Natural killer cell (primary cell): ENCODE data around the gene COX19. TPM values are rescaled to one million over a fixed set of nuclear protein-coding genes. Genes with fewer than 3 reads are reported as not detected.

Experiments
- ATAC-seq, 3 donors: fragments of 150-1000 bp in 2 of 3; fragments of 200-7000 bp in 1 of 3; cut with Tn5 transposase; 1 replicate in 1 of 3; 2 replicates in 2 of 3; pipeline ENCODE4 v1.10.0; 2021; ENCODE audit warnings: mild to moderate bottlenecking in 2 of 3, moderate library complexity in 2 of 3
- DNase-seq, 2 donors: peaks; one replicate each; pipeline versions ENCODE4 v3.0.0 to v3.0.0-alpha.2; 2013 to 2021; ENCODE audit warnings: mixed read lengths in 1 of 2
- H3K27ac ChIP-seq: one replicate; pipeline ENCODE4 v1.5.1; 2013; ENCODE audit warnings: mild to moderate bottlenecking, low read length
- H3K27me3 ChIP-seq: one replicate; pipeline ENCODE4 v1.6.1; 2013; ENCODE audit warnings: low read length; ENCODE audit not compliant: control insufficient read depth, insufficient read depth
- H3K36me3 ChIP-seq: one replicate; pipeline ENCODE4 v1.6.1; 2013; ENCODE audit warnings: low read length; ENCODE audit not compliant: control insufficient read depth, insufficient read depth
- H3K4me1 ChIP-seq: one replicate; pipeline ENCODE4 v1.6.1; 2013; ENCODE audit warnings: low read length; ENCODE audit not compliant: control insufficient read depth, insufficient read depth
- H3K4me3 ChIP-seq: one replicate; pipeline ENCODE4 v1.5.1; 2013; ENCODE audit warnings: low read length
- H3K9me3 ChIP-seq: one replicate; pipeline ENCODE4 v1.6.1; 2013; ENCODE audit warnings: low read length; ENCODE audit not compliant: control insufficient read depth, insufficient read depth
- H3K27ac Mint-ChIP-seq, 2 donors: one replicate each; pipeline ENCODE4 v1.8.0; 2022; ENCODE audit warnings: mild to moderate bottlenecking in 2 of 2, mixed read lengths in 2 of 2, moderate library complexity in 1 of 2
- H3K27me3 Mint-ChIP-seq, 2 donors: one replicate each; pipeline ENCODE4 v1.8.0; 2022; ENCODE audit warnings: low read depth in 2 of 2, mixed read lengths in 2 of 2
- H3K36me3 Mint-ChIP-seq: one replicate; pipeline ENCODE4 v1.8.0; 2022; ENCODE audit warnings: mixed read lengths
- H3K4me1 Mint-ChIP-seq, 2 donors: one replicate each; pipeline ENCODE4 v1.8.0; 2022; ENCODE audit warnings: mixed read lengths in 2 of 2
- H3K4me3 Mint-ChIP-seq: one replicate; pipeline ENCODE4 v1.8.0; 2022; ENCODE audit warnings: mild to moderate bottlenecking, moderate library complexity, mixed read lengths
- H3K9me3 Mint-ChIP-seq, 2 donors: one replicate each; pipeline ENCODE4 v1.8.0; 2022; ENCODE audit warnings: mixed read lengths in 2 of 2
- WGBS: methylation state at CpG from one replicate; pipeline ENCODE4 v1.1.7; 2013; ENCODE audit warnings: missing lambda C conversion rate; ENCODE audit not compliant: insufficient coverage; 5-methylcytosine and 5-hydroxymethylcytosine counted together
- intact Hi-C: fragments of 100-400 bp; cut with micrococcal nuclease; formaldehyde crosslinking; loops from one replicate; pipeline ENCODE4 v1.14.2; 2022
- total RNA-seq, 4 donors: library from RNA; stranded (reverse); fragments of 120-200 nt in 1 of 4; gene quantifications; one replicate each; pipeline versions ENCODE4 v1.2.3 to v1.2.4, GENCODE V29; 2013 to 2022
- TF ChIP-seq, protein P1 (sequence below): fragments of 200-600 bp; IDR thresholded peaks from one replicate; pipeline ENCODE4 v1.8.0; 2022; ENCODE audit warnings: antibody characterized with exemption

COX19 gene
- total RNA-seq, 3 donors from 2014 or later (not counting 1 experiment from before 2014, with no cell fraction given) = 33.6 to 38.3 (median 33.6) TPM

DNA sequence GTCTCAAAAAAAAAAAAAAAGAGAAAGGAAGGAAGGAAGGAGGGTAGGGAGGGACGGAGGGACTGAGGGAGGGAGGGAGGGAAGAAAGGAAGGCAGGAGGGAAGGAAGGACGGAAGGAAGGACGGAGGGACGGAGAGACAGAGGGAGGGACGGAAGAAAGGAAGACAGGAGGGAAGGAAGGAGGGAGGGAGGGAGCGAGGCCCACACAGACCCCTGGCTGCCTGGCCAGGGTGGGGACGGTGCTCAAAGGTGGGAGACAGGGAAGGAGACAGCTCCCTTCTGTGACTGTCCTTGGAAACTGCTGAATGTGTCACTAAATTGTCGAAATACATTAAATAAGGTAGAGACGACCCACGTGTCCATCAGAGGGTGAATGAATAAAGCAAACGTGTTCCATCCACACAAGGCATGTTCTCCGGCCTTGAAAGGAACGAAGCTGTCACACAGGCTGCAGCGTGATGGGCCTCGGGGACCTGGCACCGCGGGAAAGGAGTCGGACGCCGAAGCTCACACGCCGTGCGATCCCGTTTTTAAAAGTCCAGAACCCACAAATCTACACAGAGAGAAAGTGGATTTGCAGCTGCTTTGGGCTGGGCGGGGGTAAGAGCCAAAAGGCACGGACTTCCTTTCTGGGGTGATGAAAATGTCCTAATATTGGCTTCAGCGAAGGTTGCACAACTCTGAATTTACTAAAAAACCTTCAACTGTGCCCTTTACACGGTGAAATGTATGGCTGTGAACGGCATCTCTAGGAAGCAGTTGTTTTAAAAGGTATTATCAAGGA, 44.2 kb downstream of the COX19 start:
- Histone ChIP-seq H3K36me3 (peaks cover 6% of the 10 kb centered on the region), H3K4me3 (no peak overlapping the region), H3K27ac (peak overlapping the region; percentile 1), H3K9me3 (no peaks in the 10 kb centered on the region), H3K4me1 (peaks cover 73% of the 10 kb centered on the region), H3K27me3 (no peaks in the 10 kb centered on the region)
- WGBS = 88% methylated on average over 29 of the region's 29 CpGs
- Mint-ChIP-seq H3K36me3 (no peaks in the 10 kb centered on the region), H3K4me3 (peak overlapping the region; percentile 21), H3K9me3 (no peaks in the 10 kb centered on the region), H3K4me1 (peaks cover 29 to 44% of the 10 kb centered on the region in 2 donors), H3K27me3 (no peaks in the 10 kb centered on the region), H3K27ac (peak overlapping the region; percentile 33 to 87)
- ATAC-seq (no peak), DNase-seq (peak in 1 of 2 donors; percentile 10)
- intact Hi-C loops = no loop called here
- TF ChIP-seq, protein P1, sequence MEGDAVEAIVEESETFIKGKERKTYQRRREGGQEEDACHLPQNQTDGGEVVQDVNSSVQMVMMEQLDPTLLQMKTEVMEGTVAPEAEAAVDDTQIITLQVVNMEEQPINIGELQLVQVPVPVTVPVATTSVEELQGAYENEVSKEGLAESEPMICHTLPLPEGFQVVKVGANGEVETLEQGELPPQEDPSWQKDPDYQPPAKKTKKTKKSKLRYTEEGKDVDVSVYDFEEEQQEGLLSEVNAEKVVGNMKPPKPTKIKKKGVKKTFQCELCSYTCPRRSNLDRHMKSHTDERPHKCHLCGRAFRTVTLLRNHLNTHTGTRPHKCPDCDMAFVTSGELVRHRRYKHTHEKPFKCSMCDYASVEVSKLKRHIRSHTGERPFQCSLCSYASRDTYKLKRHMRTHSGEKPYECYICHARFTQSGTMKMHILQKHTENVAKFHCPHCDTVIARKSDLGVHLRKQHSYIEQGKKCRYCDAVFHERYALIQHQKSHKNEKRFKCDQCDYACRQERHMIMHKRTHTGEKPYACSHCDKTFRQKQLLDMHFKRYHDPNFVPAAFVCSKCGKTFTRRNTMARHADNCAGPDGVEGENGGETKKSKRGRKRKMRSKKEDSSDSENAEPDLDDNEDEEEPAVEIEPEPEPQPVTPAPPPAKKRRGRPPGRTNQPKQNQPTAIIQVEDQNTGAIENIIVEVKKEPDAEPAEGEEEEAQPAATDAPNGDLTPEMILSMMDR = no peak

DNA sequence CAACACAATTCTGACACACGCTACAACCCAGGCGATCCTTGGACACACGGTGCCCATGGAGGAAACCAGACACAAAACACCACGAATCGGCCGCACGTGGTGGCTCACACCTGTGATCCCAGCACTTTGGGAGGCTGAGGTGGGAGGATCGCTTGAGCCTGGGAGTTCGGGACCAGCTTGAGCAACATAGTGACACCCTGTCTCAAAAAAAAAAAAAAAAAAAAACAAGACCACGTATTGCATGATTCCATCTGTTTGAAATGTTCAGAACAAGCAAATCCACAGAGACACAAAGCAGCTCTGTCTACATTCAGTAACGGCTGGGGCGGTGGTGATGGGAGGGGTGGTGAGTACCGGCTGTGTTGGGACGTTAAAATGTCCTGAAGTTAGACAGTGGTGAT, 46.0 kb downstream of the COX19 start:
- H3K4me1 Mint-ChIP-seq = peaks cover 33 to 53% of the 10 kb centered on the region in 2 donors

DNA sequence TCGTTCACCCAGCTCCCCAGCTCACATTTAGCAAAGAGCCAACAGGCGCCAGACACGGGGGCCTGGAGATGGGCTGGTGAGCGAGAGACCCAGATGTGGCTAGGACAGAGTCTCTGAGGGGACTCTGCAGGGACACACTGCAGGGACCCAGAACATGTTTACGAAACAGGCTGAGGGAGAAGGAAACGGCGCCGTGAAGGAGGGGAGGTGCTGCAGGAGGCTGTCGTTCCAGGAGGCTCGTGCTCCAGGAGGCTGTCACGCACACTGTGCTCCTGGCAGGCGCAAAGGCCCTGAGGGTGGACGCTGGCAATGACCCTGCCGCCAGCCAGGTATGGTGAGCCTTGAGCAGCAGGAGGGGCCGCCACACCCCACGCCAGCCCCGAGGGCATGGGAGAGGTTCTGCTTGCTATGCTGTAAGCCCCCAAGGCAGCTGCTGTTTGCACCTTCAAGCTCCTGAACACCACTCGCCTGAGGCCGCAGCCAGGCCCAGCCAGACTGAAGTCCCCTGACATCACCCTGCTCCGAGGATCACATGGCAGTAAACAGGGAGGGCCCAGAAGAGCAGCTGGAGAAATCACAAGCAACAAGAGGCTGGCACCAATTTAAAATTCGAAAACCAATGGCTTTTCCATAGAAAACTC, 48.2 kb downstream of the COX19 start:
- H3K4me1 Mint-ChIP-seq = peaks cover 45 to 69% of the 10 kb centered on the region in 2 donors
- H3K36me3 ChIP-seq = peaks cover 2% of the 10 kb centered on the region
- H3K4me3 Mint-ChIP-seq = peak overlapping the region; percentile 35
- 87% methylated on average over 21 of the region's 21 CpGs for WGBS
- peak overlapping the region; percentile 87 to 93 for H3K27ac Mint-ChIP-seq
- H3K4me1 ChIP-seq = peaks cover 97% of the 10 kb centered on the region
- H3K27ac ChIP-seq = peak overlapping the region; percentile 1
- H3K27me3 Mint-ChIP-seq = no peaks in the 10 kb centered on the region
- DNase-seq (peak in 1 of 2 donors; percentile 14), ATAC-seq (no peak)
- intact Hi-C loops = no loop called here
- TF ChIP-seq, protein P1 = no peak
- no peak overlapping the region for H3K4me3 ChIP-seq
- H3K9me3 ChIP-seq = no peaks in the 10 kb centered on the region
- no peaks in the 10 kb centered on the region for H3K27me3 ChIP-seq
- H3K9me3 Mint-ChIP-seq = no peaks in the 10 kb centered on the region
- H3K36me3 Mint-ChIP-seq = no peaks in the 10 kb centered on the region

More for the DNA sequence above, 46.0 kb downstream of the COX19 start:
- Mint-ChIP-seq H3K27me3 (no peaks in the 10 kb centered on the region), H3K27ac (peak overlapping the region; percentile 76 to 87), H3K9me3 (no peaks in the 10 kb centered on the region), H3K4me3 (peak overlapping the region; percentile 65), H3K36me3 (no peaks in the 10 kb centered on the region)
- H3K4me3 ChIP-seq = no peak overlapping the region
- DNase-seq (peak in 1 of 2 donors; percentile 15), ATAC-seq (no peak)
- H3K27me3 ChIP-seq = no peaks in the 10 kb centered on the region
- peaks cover 78% of the 10 kb centered on the region for H3K4me1 ChIP-seq
- WGBS = 71% methylated on average over 14 of the region's 14 CpGs
- peak overlapping the region; percentile 56 for H3K27ac ChIP-seq
- peaks cover 2% of the 10 kb centered on the region for H3K36me3 ChIP-seq
- TF ChIP-seq, protein P1 = no peak
- H3K9me3 ChIP-seq = no peaks in the 10 kb centered on the region
- intact Hi-C loops = no loop called here
